Glutamatergic neuron (in vitro differentiated cells): Measurements from ENCODE around the gene LRRC4B. TPM values are rescaled to one million over a fixed set of nuclear protein-coding genes. Genes with fewer than 3 reads are reported as not detected.

Experiments used
- DNase-seq: peaks from one replicate; pipeline ENCODE4 v3.0.0; 2022
- H3K27ac Mint-ChIP-seq: one replicate; pipeline ENCODE4 v1.8.0; 2020; ENCODE audit warnings: mild to moderate bottlenecking, mixed read lengths, inconsistent platforms; ENCODE audit not compliant: unreplicated experiment
- H3K27me3 Mint-ChIP-seq: one replicate; pipeline ENCODE4 v1.8.0; 2020; ENCODE audit warnings: mild to moderate bottlenecking, moderate library complexity, mixed read lengths, inconsistent platforms; ENCODE audit not compliant: unreplicated experiment
- H3K36me3 Mint-ChIP-seq: one replicate; pipeline ENCODE4 v1.8.0; 2020; ENCODE audit warnings: mild to moderate bottlenecking, mixed read lengths, inconsistent platforms; ENCODE audit not compliant: unreplicated experiment
- H3K4me1 Mint-ChIP-seq: one replicate; pipeline ENCODE4 v1.8.0; 2020; ENCODE audit warnings: mild to moderate bottlenecking, low read depth, mixed read lengths, inconsistent platforms; ENCODE audit not compliant: unreplicated experiment
- H3K4me3 Mint-ChIP-seq: one replicate; pipeline ENCODE4 v1.8.0; 2020; ENCODE audit warnings: mild to moderate bottlenecking, mixed read lengths, inconsistent platforms; ENCODE audit not compliant: unreplicated experiment
- H3K9me3 Mint-ChIP-seq: one replicate; pipeline ENCODE4 v1.8.0; 2020; ENCODE audit warnings: mild to moderate bottlenecking, moderate library complexity, mixed read lengths, inconsistent platforms; ENCODE audit not compliant: unreplicated experiment
- CTCF ChIP-seq: fragments of 200-600 bp; sonication (generic); IDR thresholded peaks from one replicate; pipeline ENCODE4 v1.5.0; 2021; ENCODE audit not compliant: partially characterized antibody, unreplicated experiment
- total RNA-seq: library from RNA; stranded (reverse); fragmentation: NEBNext Ultra II Directional; extraction: Animal tissue kit (Norgen Biotek cat#: 25700); gene quantifications from one replicate; pipeline ENCODE4 v1.2.1, GENCODE V29; 2021; ENCODE audit not compliant: unreplicated experiment

Gene LRRC4B
- total RNA-seq, 1 donor from 2014 or later = 28.5 TPM

DNA sequence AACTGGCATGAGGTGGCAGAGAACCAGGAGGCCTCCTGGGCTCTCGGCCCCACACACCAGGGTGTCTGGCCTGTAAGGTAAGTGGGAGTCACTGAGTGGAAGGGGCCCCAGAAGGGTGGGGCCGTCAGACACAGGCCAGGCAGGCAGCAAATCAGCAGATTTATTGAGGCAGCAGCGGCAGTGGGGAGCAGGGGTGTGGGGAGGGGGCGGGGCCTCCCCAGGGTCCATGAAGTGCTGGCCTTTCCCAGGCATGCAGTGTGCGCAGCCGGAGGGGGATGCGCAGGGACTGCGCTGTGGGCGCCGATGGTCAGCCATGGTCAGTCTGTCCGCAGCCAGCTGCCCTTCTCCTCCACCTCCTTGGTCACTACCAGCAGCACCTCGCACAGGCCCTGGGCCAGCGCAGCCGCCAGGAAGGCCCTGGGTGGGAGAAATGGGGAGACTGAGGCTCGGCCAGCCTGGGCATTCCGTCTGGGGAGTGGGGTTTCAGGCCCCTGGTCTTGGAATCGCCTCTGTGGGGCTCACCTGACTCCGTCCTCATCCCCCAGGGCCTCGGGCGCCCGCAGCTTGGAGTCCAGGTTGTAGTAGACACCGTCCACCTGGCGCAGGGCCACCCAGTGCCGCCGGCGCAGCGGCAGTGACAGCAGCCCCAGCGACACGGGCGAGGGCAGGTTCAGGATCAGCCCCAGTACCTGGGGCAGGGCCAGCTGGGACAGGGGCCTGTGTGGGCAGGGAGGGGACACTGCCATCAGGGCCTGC lies 62.2 kb downstream of the LRRC4B start:
- peaks cover 10% of the 10 kb centered on the region for H3K4me1 Mint-ChIP-seq
- H3K4me3 Mint-ChIP-seq = no peak overlapping the region
- peaks cover 10% of the 10 kb centered on the region for H3K9me3 Mint-ChIP-seq
- H3K36me3 Mint-ChIP-seq = no peaks in the 10 kb centered on the region
- no peak for DNase-seq
- H3K27me3 Mint-ChIP-seq = peaks cover 13% of the 10 kb centered on the region
- H3K27ac Mint-ChIP-seq = no peak overlapping the region
- no peak for TF ChIP-seq CTCF

DNA sequence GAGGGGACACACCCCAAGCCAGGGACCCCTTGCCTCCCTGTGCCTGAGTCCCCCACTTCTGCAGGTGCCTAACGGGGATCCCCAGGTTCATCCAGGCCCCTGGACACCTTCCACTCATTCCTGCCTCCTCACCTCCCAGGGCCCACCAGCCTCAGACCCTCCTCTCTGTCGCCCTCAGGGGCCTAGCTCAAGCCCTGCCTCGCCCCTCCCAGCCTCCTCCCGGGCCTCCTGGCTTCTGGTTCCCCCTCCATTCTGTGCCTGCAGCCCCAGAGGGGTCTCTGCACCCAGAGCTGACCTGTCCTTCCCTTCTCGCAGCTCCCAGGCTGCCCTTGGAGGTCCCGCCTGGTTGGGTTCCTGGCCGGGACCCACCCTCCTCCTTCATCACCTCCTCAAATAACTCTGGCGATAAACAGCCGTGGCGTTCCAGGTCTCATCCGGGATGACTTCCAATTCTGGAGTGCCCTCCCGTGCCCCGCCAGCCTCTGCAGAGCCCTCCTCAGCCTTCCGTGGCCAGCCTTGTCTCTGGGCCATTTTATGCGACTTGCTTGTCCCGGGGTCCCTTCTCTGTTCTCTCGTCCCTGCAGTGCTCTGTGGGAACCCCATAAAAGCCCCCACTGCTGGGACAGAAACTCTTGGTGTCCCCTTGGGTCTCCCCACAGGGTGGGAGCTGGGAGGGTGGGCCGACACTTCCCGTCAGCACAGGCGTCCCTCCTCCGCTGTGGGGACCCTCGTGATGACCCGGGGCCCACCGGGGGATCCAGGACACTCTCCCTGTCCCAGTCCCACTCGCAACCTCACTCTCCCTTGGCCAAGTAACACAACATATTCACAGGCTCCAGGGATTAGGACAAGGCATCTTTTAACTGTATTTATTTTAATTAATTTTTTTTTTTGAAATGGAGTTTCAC lies 66.4 kb downstream of the LRRC4B start:
- Mint-ChIP-seq H3K27me3 (peaks cover 2% of the 10 kb centered on the region), H3K4me3 (no peak overlapping the region), H3K27ac (peak overlapping the region; percentile 38), H3K4me1 (peaks cover 2% of the 10 kb centered on the region), H3K36me3 (no peaks in the 10 kb centered on the region), H3K9me3 (peaks cover 3% of the 10 kb centered on the region)
- DNase-seq = peak; percentile 25
- TF ChIP-seq CTCF = no peak

DNA sequence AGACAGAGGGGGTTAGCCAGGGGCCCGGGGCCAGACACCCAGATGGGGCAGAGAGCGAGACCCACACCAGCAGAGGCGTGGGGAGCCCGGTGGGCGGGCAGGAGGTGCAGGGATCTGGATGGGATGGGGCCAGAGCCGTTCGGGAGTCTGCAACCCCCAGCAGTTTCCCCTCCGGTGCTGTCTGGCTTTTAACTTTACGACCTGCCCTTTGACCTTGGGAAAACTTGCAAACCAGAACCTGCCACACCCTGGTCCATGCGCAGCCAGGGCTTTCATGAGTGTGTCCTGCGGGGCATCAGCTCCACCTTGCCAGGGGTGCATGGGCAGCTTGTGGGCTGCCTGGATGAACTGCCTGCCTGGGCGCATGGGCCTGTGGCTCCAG lies 67.1 kb downstream of the LRRC4B start:
- Mint-ChIP-seq H3K27me3 (peaks cover 2% of the 10 kb centered on the region), H3K9me3 (peaks cover 3% of the 10 kb centered on the region), H3K27ac (peak overlapping the region; percentile 48), H3K36me3 (no peaks in the 10 kb centered on the region), H3K4me1 (peaks cover 2% of the 10 kb centered on the region), H3K4me3 (no peak overlapping the region)
- peak; percentile 21 for DNase-seq
- no peak for TF ChIP-seq CTCF

DNA sequence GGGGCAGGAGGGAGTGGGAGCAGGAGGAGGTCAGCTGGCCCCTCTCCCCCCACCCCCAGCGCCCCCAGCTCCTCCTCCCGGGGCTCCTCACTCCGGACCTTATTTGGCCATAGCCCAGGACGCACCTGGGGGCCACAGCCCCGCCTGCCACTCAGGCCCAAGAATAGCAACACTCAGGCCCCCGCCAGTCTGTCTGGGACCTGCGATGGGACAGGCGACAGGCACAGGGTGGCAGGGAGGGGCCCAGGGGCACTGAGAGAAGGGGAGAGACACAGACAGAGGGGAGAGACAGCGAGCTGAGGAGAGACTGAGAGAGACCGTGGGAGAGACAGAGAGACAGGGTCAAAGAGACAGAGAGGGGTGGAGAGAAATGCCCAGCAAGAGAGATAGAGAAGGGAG lies 67.5 kb downstream of the LRRC4B start:
- peaks cover 2% of the 10 kb centered on the region for H3K27me3 Mint-ChIP-seq
- H3K9me3 Mint-ChIP-seq = peaks cover 3% of the 10 kb centered on the region
- H3K36me3 Mint-ChIP-seq = no peaks in the 10 kb centered on the region
- no peak for TF ChIP-seq CTCF
- no peak overlapping the region for H3K4me3 Mint-ChIP-seq
- H3K4me1 Mint-ChIP-seq = peaks cover 2% of the 10 kb centered on the region
- peak; percentile 32 for DNase-seq
- H3K27ac Mint-ChIP-seq = peak overlapping the region; percentile 48
